Ishikawa (cell line): ENCODE results near the gene TRANK1.

Experiments used
- CEBPB ChIP-seq: IDR thresholded peaks from 2 replicates; pipeline ENCODE4 v1.6.1; 2012
- CREB1 ChIP-seq: IDR thresholded peaks from 2 replicates; pipeline ENCODE4 v1.6.1; 2012; ENCODE audit warnings: low read depth
- EGR1 ChIP-seq: IDR thresholded peaks from 2 replicates; pipeline ENCODE4 v1.6.1; 2012
- EP300 ChIP-seq: IDR thresholded peaks from 2 replicates; pipeline ENCODE4 v1.6.1; 2012; ENCODE audit warnings: borderline replicate concordance
- FOXM1 ChIP-seq: IDR thresholded peaks from 2 replicates; pipeline ENCODE4 v1.6.1; 2012; ENCODE audit warnings: low read depth, borderline replicate concordance
- NFIC ChIP-seq: IDR thresholded peaks from 2 replicates; pipeline ENCODE4 v1.6.1; 2012
- RAD21 ChIP-seq: IDR thresholded peaks from 2 replicates; pipeline ENCODE4 v1.6.1; 2012; ENCODE audit warnings: low read depth
- TAF1 ChIP-seq: IDR thresholded peaks from 2 replicates; pipeline ENCODE4 v1.6.1; 2012; ENCODE audit warnings: low read depth, mild to moderate bottlenecking
- TCF12 ChIP-seq: IDR thresholded peaks from 2 replicates; pipeline ENCODE4 v1.6.1; 2012; ENCODE audit warnings: low read depth
- TEAD4 ChIP-seq: IDR thresholded peaks from 2 replicates; pipeline ENCODE4 v1.6.1; 2012
- YY1 ChIP-seq: IDR thresholded peaks from 2 replicates; pipeline ENCODE4 v1.6.1; 2012; ENCODE audit warnings: low read depth
- ZBTB7A ChIP-seq: IDR thresholded peaks from 2 replicates; pipeline ENCODE4 v1.6.1; 2012; ENCODE audit warnings: low read depth
- TF ChIP-seq, protein P1 (sequence below): IDR thresholded peaks from 2 replicates; pipeline ENCODE4 v1.6.1; 2012
- TF ChIP-seq, protein P2 (sequence below): IDR thresholded peaks from 2 replicates; pipeline ENCODE4 v1.6.1; 2012
- TF ChIP-seq, protein P3 (sequence below): IDR thresholded peaks from 2 replicates; pipeline ENCODE4 v1.6.1; 2012; ENCODE audit warnings: low read depth, mild to moderate bottlenecking

TRANK1 gene

DNA sequence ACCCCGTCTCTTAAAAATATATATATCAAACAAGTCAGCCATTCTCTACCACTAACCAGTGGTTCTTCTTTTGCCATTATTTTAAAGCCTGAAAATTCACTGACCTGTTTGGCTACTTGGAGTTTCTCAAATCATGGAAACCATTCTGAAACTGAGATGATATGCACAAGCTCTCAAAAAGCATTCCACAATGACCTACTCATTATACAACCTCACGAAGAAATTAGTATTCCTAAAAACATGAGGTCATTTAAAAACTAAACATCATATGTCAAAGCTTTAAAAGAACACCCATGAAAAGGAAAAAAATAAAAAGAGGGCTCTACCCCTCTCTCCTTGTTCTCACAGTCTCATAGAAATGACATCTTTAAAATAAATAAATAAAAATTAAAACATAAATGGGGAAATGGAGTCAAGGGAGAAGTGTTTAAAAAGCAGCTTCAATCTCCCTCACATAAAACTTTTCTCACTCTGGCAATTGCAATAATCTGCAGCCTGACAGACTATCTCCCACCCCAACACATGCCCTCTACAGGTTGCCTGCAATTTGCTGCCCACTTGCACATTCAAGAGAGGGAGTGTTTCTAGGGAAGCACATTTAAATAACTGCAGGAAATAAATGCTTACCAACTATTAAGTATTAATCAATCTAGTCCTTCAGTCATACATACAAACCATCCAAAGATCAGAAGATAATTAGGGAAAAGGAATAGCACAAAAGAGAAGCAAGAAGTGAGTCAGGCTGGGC is 73.3 kb downstream of the TRANK1 start:
- no peak for TF ChIP-seq YY1
- TF ChIP-seq NFIC = no peak
- TF ChIP-seq EGR1 = no peak
- no peak for TF ChIP-seq TCF12
- TF ChIP-seq EP300 = no peak
- TF ChIP-seq, protein P1, sequence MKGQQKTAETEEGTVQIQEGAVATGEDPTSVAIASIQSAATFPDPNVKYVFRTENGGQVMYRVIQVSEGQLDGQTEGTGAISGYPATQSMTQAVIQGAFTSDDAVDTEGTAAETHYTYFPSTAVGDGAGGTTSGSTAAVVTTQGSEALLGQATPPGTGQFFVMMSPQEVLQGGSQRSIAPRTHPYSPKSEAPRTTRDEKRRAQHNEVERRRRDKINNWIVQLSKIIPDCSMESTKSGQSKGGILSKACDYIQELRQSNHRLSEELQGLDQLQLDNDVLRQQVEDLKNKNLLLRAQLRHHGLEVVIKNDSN = no peak
- TF ChIP-seq TAF1 = no peak
- TF ChIP-seq FOXM1 = no peak
- no peak for TF ChIP-seq RAD21
- no peak for TF ChIP-seq CREB1
- TF ChIP-seq, protein P2, sequence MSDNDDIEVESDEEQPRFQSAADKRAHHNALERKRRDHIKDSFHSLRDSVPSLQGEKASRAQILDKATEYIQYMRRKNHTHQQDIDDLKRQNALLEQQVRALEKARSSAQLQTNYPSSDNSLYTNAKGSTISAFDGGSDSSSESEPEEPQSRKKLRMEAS = no peak
- no peak for TF ChIP-seq TEAD4
- TF ChIP-seq, protein P3, sequence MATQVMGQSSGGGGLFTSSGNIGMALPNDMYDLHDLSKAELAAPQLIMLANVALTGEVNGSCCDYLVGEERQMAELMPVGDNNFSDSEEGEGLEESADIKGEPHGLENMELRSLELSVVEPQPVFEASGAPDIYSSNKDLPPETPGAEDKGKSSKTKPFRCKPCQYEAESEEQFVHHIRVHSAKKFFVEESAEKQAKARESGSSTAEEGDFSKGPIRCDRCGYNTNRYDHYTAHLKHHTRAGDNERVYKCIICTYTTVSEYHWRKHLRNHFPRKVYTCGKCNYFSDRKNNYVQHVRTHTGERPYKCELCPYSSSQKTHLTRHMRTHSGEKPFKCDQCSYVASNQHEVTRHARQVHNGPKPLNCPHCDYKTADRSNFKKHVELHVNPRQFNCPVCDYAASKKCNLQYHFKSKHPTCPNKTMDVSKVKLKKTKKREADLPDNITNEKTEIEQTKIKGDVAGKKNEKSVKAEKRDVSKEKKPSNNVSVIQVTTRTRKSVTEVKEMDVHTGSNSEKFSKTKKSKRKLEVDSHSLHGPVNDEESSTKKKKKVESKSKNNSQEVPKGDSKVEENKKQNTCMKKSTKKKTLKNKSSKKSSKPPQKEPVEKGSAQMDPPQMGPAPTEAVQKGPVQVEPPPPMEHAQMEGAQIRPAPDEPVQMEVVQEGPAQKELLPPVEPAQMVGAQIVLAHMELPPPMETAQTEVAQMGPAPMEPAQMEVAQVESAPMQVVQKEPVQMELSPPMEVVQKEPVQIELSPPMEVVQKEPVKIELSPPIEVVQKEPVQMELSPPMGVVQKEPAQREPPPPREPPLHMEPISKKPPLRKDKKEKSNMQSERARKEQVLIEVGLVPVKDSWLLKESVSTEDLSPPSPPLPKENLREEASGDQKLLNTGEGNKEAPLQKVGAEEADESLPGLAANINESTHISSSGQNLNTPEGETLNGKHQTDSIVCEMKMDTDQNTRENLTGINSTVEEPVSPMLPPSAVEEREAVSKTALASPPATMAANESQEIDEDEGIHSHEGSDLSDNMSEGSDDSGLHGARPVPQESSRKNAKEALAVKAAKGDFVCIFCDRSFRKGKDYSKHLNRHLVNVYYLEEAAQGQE = no peak
- TF ChIP-seq ZBTB7A = no peak
- TF ChIP-seq CEBPB = no peak

DNA sequence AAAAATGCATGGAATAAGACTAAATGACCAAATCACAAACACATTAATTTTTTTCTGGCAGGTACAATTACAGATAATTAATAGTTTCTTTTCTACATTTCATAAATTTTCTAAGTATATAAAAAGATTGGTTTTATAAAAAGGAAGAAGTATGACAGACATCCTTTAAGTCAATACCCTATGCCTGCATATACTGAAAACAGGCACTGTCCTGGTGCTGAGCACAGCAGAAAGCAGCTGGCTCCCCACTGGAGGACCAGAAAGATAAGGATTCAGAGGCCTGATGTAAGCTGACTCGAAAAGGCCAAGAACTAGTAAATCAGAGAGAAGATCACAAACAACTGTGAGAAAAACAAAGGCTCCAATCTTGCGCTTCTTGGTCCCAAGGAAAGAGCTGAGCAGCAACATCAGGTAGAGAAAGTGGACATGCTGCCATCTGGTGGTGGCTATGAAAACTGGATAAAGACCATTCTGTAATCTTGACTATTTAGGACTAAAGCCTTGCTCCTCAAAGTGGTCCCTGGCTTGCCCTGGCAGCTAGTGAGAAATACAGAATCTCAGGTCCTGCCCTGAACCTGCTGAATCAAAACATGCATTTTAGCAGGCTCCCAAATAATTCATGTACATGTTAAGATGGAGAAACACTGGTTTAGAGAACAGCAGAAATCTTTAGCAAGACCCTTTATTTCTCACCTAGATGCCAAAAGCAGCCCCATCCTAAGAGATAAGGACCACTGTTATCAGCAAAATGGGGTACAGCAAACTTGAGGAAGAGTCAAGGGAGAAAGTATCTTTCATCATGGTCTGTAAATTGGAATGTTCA is 76.0 kb downstream of the TRANK1 start:
- no peak for TF ChIP-seq EGR1
- TF ChIP-seq TEAD4 = no peak
- TF ChIP-seq, protein P3 = peak; percentile 13; the same call in 1 of the 2 replicates
- TF ChIP-seq CEBPB = no peak
- peak; percentile 78 for TF ChIP-seq RAD21
- no peak for TF ChIP-seq CREB1
- TF ChIP-seq, protein P2 = no peak
- no peak for TF ChIP-seq EP300

DNA sequence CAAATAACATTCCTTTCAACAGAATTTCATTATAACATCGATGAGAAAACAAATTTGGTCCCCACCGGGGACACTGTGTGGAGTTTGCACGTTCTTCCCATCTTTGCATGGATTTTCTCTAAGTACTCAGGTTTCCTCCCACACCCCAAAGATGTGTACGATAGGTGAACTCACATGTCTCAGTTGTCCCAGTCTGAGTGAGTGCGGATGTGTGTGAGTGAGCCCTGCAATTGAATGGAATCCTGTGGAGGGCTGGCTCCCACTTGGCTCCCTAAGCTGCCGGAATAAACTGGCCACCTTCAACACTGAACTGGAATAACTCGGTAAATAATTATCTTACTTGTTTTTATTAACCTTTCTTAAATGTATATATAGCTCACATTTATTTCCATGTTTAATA is 77.0 kb downstream of the TRANK1 start:
- TF ChIP-seq ZBTB7A = no peak
- TF ChIP-seq, protein P2 = no peak
- TF ChIP-seq TEAD4 = no peak
- TF ChIP-seq CEBPB = no peak
- no peak for TF ChIP-seq NFIC
- no peak for TF ChIP-seq TCF12
- no peak for TF ChIP-seq RAD21
- no peak for TF ChIP-seq YY1
- TF ChIP-seq, protein P1 = no peak
- no peak for TF ChIP-seq EGR1
- TF ChIP-seq, protein P3 = no peak
- no peak for TF ChIP-seq CREB1
- TF ChIP-seq TAF1 = no peak
- TF ChIP-seq FOXM1 = no peak
- TF ChIP-seq EP300 = no peak

DNA sequence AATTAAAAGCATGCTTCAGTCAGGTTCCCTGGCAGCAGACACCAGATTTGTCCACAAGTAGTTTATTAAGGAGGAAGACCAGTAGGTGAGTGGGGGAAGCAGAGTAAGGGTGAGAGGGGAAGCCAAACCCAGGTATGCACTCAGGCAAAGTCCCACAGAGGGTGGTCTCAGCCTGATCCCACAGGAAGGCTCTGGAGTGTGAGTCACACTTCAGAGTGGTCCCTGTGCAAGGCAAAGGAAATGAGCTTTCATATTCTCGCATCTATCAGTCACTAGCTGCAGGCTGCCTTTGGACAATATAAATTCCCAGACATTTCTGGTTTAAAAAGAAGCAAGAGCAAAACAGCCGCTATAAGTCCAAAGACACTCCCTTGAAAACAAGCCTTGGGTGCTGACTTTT is 78.5 kb downstream of the TRANK1 start:
- TF ChIP-seq TAF1 = no peak
- TF ChIP-seq FOXM1 = no peak
- TF ChIP-seq EGR1 = no peak
- TF ChIP-seq YY1 = no peak
- TF ChIP-seq, protein P3 = no peak
- TF ChIP-seq CREB1 = no peak
- no peak for TF ChIP-seq NFIC
- TF ChIP-seq RAD21 = no peak
- TF ChIP-seq EP300 = no peak
- no peak for TF ChIP-seq TEAD4
- TF ChIP-seq, protein P1 = no peak
- TF ChIP-seq TCF12 = no peak
